22Rv1 (cell line): Measurements from ENCODE around the gene FGF6.

Experiments
- CTCF ChIP-seq: fragments of 450-650 bp; IDR thresholded peaks from 2 replicates; pipeline ENCODE4 v1.5.1; 2017; ENCODE audit warnings: mild to moderate bottlenecking
- ZFX ChIP-seq: fragments of 450-650 bp; IDR thresholded peaks from 2 replicates; pipeline ENCODE4 v1.6.1; 2017; ENCODE audit warnings: antibody characterized with exemption, borderline replicate concordance

GRCh38 chr12:4417455-4417854 lies 28.2 kb downstream of the FGF6 start:
- TF ChIP-seq CTCF (no peak), ZFX (no peak)
